GM18505 (cell line): Measurements from ENCODE around the gene RNF8.
"Not testable (repeated sequence)": the region's sequence is repeated elsewhere in the genome, so short reads cannot be mapped to it uniquely, and the experiment has no call there.

Source experiments
- ATAC-seq: cut with Tn5 transposase; IDR thresholded peaks from one replicate; pipeline ENCODE4 v1.9.1; 2021; ENCODE audit not compliant: unreplicated experiment
- POLR2A ChIP-seq: IDR thresholded peaks from 4 replicates; pipeline ENCODE4 v1.6.1; 2011; ENCODE audit warnings: borderline replicate concordance; ENCODE audit not compliant: insufficient read depth, insufficient read length; ENCODE audit errors: extremely low read depth

The RNF8 gene, protein sequence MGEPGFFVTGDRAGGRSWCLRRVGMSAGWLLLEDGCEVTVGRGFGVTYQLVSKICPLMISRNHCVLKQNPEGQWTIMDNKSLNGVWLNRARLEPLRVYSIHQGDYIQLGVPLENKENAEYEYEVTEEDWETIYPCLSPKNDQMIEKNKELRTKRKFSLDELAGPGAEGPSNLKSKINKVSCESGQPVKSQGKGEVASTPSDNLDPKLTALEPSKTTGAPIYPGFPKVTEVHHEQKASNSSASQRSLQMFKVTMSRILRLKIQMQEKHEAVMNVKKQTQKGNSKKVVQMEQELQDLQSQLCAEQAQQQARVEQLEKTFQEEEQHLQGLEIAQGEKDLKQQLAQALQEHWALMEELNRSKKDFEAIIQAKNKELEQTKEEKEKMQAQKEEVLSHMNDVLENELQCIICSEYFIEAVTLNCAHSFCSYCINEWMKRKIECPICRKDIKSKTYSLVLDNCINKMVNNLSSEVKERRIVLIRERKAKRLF

DNA sequence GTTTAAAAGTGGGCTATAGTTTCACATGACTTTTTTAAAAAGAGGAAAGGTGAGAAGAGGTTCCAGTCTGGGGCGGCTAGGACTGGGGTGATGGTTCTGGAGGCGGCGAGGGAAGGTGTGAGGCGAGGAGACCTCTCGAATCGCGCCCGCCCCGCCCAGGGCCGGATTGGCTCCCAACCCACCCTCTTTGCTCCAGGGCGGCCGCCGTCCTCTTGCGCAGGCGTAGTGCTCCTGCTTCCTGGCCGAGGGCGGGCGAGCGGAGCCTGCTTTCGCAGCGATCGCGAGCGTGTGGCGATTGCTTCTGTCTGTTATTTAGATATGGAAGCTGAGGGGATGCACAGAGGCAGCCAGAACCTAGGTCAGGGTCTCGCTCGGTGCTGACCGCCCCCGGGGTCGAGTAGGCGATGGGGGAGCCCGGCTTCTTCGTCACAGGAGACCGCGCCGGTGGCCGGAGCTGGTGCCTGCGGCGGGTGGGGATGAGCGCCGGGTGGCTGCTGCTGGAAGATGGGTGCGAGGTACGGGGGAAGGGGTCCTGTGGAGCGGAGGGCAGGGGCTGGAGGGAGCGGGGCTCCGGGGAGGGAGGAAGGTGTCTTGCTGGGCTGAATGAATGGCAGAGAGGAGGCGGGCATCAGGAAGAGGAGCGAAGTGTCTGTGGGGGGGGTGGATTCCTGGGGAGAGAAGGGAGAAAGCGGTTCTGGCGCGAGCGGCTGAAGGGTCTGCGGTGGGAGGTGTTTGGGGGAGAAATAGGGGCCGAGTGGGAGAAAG is at the start of gene RNF8:
RNF8 (plus strand) TSS at position 223 of the 765 bp plus-strand sequence; CDS start at position 405, 182 bp downstream.
- peak; percentile 88 for ATAC-seq
- TF ChIP-seq POLR2A = peak; percentile 82

DNA sequence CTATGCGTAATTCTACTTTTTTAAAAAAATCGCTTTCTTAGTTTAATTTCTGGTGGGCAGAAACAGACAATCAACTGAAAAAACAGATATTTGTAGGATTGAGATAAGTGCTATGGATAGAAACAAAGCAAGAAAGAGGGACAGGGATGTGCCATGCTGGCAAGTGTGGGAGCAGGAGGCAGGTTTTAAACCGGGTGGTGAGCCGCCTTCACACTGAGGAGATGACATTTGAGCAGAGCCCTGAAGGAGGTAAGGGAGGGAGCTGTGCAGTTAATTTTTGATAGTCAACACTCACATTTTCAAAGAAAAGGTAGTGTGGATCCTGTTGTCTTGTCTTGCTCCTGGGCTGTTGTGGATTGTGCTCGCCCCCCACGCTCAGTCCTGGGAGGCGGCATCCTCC is 49.0 kb upstream of the RNF8 start:
- no peak for ATAC-seq
- no peak for TF ChIP-seq POLR2A

DNA sequence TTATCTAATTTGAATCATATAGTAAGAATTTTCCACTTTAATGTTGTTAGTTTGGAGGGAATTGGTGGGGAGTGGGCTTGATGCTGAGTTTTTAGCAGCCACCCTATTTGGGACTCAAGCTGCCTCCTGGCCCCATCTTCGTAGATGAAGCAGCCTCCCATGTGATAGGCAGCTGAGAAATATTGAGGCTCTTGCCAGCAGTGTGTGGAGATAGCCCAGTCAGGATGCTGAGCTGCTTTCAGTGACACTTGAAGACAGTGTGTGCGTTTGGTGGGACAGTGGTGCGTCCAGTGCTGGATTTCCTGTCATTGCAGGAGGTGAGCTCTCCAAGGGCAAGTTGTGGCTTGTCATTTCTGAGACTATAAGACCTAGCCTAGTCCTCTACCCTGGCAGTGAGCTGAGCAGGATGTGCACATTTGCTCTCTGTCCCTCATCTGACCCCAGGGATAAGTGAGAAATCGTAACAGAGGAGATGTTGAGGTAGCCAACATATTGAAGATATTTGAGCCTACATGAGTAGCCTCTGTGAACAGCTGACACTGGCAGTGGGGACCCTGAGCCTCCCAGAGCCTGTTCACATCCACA is 47.9 kb upstream of the RNF8 start:
- no peak for ATAC-seq
- no peak for TF ChIP-seq POLR2A

DNA sequence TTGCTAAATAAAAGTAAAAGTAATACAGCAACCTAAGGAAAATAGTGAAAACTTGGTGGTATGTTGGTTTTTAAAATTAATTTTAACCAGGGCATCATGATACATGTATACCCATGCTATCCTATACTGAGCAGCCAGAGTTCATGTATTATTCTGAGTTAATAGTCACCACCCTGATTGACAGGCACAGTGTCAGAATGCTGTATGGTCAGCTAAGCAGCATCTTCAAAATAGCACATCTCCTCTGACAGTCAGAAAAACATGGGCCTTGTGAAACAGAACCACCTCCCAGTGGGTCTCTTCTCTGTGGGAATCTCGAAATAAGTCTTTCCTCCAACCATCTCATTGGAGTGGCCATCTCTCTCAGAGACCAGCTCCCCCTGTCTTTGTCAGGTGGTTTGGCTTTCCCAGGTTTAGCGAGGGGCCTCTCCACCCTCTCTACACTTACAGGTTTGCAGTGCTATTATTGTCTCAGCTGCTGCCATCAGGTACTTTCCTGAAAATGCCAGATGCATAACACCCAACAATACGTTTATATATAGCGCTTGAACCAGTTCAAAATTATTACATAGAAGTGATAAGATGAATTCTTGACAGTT is 47.1 kb upstream of the RNF8 start:
- ATAC-seq = no peak
- TF ChIP-seq POLR2A = no peak

DNA sequence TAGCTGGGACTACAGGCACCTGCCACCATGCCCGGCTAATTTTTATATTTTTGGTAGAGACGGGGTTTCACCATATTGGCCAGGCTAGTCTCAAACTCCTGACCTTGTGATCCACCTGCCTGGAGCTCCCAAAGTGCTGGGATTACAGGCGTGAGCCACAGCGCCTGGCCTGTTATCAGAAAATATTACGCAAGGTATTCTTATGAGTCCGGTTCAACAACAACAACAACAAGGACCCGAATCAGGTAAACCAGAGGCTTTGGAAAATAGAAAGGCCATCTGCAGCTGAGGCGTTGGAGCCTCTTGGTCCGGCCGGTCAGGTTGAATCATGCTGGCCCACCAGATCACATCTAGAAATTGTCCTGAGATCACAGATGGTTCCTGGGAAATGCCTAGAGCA is 46.3 kb upstream of the RNF8 start:
- not testable (repeated sequence) for ATAC-seq

DNA sequence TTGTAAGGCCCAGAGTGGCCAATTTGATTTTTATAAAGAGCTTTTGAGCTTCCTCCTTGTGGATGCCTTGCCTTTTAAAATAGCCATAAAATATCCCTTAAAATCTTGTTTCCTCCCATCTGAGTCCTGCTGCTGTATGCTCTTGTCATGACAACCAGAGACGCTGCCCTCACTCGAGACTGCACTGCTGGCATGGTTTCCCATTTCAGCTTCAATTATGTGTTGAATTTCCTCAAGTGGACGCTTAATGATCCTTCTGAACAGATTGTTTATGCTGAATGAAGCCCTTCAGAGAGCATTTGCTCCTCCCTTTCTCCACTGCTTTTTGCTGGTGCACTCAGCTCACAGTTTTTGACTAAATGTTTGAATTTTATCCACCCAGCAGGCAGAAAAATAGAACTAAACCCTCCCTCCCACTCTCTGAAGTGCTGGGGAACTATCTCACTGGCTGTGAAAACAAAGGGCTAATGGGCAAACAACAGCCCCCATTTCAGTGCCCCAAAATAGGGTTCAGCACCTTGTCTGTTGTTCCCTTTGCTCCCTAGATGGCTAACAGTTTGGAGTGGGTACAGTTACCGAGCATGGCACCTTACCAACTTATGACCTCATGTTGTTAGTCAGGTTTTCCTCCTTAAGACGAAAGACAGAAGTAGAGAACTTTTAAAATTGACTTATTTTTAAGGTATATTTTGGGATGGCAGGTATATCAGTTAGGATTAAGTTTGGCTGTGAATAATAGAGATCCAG is 45.5 kb upstream of the RNF8 start:
- no peak for ATAC-seq
- TF ChIP-seq POLR2A = no peak

DNA sequence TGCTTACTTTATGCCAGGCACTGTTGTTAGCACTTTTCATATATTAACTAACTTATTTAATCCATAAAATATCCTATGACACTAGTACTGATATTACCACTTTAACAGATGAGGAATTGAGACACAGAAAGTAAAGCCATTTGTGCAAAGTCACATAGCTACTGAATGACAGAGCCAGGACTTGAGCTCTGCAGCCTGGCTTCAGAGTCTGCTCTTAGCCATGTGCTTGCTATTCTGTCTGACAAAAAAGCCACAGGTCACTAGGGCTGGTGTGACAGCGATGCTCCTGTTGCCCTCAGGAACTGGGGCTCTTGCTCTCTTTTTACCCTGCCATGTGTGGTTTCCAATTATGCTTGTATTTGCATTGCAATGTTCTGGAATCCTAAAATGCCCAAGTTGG is 44.7 kb upstream of the RNF8 start:
- no peak for ATAC-seq
- no peak for TF ChIP-seq POLR2A

DNA sequence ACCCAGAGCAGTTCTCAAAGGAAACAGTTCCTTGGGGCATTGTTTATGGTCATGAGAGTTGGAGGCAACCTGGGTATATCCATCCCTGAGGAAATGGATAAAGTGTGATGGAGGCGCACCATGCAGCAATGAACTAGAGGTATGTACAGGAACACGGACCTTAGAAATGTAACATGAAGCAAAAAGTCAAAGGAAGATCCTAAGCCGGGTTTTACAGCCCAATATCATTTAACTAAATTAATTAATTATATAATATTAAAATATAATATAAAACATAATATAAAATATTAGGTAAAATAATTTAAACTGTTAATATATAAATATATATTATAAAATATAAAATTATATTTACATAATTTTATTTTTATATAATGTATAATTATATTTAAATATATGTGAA is 44.1 kb upstream of the RNF8 start:
- TF ChIP-seq POLR2A = no peak
- no peak for ATAC-seq

DNA sequence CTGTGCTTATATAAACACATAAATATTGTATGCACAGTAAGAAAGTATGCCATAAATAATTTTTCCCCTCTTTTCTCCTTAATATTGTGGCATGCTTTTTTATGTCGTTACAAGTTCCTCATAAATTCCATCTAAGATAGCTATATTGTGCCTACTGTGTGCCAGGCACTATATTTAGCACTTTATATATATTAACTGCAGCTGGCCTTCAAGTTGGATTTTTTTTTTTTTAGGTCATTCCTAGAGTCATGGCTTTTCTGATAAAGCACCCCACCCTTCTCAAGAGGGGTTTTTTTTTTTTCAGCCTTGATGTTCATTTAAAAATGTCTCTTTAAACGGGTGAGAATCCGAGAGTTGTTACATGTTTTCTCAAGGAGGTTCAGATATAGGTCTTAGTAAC is 42.8 kb upstream of the RNF8 start:
- ATAC-seq = no peak
- no peak for TF ChIP-seq POLR2A

DNA sequence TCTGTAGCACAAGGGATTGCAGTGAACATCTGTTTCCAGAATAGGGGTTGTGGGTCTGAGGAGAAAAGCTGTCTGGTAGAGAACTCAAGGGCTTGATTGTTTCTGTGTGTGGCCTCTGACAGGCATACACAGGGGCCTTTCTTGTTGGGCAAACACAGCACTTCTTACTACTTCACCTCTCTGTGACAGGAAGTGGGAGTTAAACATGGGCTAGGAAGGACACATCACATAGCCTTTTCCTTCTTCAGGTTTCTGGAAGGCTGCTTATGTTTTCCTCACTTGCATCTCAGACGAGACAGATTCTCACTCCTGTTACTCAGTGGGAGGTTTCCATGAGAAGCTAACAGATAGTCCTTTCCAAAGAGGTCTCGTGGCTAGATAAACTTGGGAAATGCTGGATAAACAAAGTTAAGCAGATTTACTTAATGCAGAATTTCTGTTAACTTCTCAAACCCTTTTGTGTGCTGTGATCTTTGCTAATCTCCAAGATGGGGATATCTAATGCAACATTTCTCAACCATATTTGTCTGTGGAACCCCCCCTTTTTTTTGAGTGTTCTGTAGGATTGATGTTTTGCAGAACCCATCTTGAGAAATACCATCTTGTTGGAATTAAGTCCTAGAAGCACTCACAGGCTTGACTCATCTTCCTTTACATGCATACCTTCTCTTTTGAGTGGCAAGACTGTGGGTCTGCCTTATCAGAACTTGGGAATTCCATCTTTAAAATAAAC is 41.9 kb upstream of the RNF8 start:
- ATAC-seq = no peak
- no peak for TF ChIP-seq POLR2A

DNA sequence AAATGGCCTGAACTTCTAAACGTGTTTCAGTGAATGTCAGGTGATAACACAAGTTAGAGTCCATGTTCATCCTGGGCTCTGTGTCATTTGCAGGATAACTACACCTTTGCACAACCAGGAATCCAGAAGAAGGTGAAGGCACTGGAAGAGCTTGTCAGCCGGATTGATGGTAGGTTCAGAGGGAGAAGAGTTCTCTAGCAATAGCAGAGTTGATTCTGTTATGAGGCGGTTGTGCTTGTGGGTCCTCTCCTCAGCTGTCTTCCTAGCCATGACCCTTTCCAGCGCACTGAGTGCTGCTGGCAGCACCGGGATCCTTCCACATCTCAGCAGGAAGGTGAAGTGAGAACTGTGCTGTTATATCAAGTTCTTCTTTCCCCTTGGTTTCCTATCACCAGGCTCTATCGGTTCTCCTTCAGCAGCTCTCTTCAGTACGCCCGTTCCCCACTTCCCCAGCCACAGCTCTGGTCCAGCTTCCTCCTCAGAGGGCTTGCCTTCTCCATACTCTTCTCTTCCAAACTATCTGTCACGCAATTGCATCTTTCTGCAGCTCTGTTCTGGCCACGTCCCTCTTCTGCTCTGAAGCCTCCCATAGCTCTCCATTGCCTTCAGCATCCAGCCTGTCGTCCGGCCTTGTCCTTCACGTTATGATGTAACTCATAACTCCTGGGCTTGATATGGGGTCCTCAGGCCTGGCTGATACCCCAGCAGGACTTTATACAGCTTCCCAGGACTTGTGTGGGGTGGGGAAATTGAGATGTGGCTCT is 39.9 kb upstream of the RNF8 start:
- ATAC-seq = no peak
- no peak for TF ChIP-seq POLR2A
